Thyroid gland (tissue), 4 donors: ENCODE measurements around the gene GSX2.

Experiments used
- CTCF ChIP-seq, 6 experiments: fragments of 200-600 bp in 3 of 6; fragments of 450-650 bp in 3 of 6; sonication (generic) in 3 of 6; IDR thresholded peaks; one replicate each; pipeline ENCODE4 v1.5.1; 2016 to 2019; ENCODE audit warnings: antibody characterized with exemption in 6 of 6, mild to moderate bottlenecking in 2 of 6, inconsistent platforms in 1 of 6, moderate library complexity in 1 of 6
- POLR2A ChIP-seq, 2 donors: fragments of 450-650 bp; IDR thresholded peaks; one replicate each; pipeline ENCODE4 v1.6.1; 2017; ENCODE audit warnings: antibody characterized with exemption in 2 of 2, mild to moderate bottlenecking in 2 of 2, moderate library complexity in 1 of 2

- no peak for TF ChIP-seq CTCF (IDR thresholded peaks at IDR 0.05)
- no peak for TF ChIP-seq POLR2A (IDR thresholded peaks at IDR 0.05)
Measured at GRCh38 chr4:54066088-54066415, 33.9 kb upstream of the GSX2 start.
